Left renal cortex interstitium (tissue), 4 donors: ENCODE data around the gene PHOSPHO1. TPM values are rescaled to one million over a fixed set of nuclear protein-coding genes. Genes with fewer than 3 reads are reported as not detected.

Experiments used
- DNase-seq, 4 donors: peaks; one replicate each; pipeline ENCODE4 v3.0.0-alpha.2; 2013; ENCODE audit warnings: low read depth in 4 of 4, low spot score in 2 of 4, missing footprints in 1 of 4
- polyA plus RNA-seq, 4 donors: library from polyadenylated mRNA; unstranded; fragments of 120-200 nt; gene quantifications; one replicate each; pipeline ENCODE4 v1.2.1, GENCODE V29; 2013; ENCODE audit not compliant: insufficient read length in 4 of 4

The PHOSPHO1 gene
- polyA plus RNA-seq, 4 donors, result 1.4 to 2.8 (median 2.1) TPM

DNA sequence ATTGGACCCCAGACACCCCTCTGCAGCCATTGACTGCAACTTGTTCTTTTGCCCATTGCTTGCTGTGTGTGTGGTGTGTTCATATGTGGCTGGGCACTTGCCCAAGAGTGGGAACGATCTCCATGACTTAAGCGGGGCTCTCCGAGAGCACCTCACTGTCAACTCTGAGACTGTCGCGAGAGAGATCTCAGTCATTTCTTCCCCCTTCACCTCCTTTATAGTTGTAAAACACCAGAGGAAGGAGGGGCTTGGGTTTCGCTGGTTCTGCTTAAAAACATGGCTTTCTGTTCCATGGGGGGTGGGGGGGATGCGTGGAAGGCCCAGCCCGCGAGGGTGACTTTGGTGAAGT is 7.4 kb downstream of the PHOSPHO1 start:
- DNase-seq, result no peak

DNA sequence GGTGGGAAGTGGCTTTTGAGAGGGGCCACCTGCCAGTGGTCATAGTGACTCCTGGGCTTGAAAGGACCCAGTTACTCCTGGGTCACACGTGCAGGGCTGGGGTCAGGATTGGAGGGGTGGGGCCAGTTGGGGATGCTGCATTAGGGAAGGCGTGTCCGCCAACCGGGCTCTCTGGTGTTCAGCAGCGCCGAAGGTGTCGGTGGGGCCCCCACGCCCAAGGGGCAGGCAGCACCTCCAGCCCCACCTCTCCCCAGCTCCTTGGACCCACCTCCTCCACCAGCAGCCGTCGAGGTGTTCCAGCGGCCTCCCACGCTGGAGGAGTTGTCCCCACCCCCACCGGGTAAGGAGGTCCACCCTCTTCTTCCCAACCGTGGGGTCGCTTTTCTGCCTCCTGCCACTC is 10.6 kb downstream of the PHOSPHO1 start:
- no peak for DNase-seq

DNA sequence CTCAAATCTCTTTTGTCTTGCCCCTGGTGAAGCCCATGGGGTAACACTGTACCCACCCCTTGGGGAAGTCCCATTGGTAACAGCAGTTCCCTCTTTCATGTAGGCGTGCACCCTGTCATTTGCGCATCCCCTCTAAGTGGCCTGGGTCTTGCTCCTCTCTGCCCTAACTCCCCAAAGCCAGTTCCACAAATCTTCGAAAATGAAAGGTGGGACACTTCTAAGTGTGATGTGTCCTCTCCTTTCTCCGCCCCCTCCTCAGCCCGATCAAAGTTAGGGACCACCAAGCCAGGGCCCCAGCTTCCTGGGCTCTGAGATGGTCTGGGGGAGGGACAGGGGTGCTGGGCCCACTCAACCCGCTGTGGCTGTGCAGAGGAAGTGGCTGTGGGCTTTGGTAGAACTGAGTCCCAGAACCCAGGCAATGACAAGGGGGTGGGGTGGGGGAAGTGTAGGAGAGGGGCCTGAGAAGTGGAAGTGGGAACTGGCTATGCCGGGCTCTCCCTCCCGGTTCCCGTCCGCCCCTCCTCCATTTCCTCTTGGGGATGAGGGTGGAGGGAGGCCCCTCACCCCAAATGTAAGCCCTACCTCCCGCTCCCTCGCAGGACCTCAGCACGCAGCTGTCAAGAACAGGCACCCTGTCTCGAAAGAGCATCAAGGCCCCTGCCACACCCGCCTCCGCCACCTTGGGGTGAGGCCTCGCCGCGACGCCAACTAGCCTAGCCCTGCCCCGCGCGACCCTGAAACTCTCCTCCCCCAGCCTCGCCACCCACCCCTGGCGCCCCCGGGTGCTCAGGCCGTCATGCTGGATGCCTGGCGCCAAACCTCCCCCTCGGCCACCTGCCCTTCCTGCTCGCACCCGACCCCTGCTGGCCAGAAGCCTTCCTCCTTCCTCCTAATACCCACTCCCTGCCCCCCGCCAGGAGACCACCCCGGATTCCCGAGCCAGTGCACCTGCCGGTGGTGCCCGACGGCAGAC is 11.4 kb downstream of the PHOSPHO1 start:
- no peak for DNase-seq

GRCh38 chr17:49217651-49218413 is 12.8 kb downstream of the PHOSPHO1 start:
- no peak for DNase-seq

GRCh38 chr17:49216953-49217650 is 13.5 kb downstream of the PHOSPHO1 start:
- DNase-seq, result no peak

GRCh38 chr17:49216482-49216881 is 14.1 kb downstream of the PHOSPHO1 start:
- no peak for DNase-seq

DNA sequence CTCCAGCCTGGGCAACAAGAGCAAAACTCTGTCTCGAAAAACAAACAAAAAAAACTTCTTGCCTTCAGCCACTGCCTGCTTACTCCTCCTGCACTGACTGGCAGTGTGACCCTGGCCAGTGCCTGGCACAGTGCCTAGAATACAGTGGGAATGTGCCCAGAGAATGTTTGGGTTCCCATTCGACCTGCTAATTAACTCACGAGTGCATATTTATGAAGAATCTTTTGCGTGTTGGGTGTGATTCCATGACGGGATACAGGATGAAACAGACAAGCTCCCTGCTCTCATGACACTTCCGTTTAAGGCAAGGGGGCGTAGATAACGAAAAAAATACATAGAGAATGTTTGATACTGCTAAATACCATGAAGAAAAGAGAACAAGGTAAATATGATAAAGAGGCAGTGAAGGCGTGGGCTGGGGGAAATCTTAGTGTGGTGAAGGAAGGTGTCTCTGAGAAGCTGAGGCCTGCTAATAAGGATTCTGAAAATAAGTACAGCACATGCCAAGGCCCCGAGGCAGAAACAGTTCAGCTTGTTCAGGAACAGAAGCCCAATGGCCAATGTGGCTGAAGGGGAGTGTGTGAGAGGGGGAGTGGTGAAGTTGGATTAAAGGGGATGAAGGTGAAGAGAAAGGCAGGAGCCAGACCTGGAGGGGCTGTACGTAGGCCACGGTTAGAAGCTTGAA is 15.8 kb downstream of the PHOSPHO1 start:
- DNase-seq, result no peak

- no peak for DNase-seq
Measured at GRCh38 chr17:49213847-49214246, 16.7 kb downstream of the PHOSPHO1 start.

DNA sequence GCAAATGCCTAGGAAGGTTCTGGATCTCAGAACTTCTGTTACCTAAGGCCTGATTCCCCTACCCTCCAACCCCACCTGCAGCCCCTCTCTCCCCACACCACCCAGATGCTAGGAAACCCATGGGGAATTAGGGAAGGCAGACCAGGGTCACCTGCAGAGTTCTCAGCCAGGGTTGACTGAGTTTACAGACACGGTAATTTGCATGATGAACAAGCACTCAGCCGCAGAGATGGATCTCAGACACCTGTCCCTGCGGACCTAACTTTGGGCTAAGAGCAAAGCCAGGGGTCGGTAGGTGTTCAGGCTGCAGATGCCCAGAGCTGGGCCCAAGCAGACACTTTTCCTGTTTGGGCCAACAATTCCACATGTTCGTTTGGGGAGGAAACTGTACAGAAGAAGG is 17.2 kb downstream of the PHOSPHO1 start:
- DNase-seq, result no peak

DNA sequence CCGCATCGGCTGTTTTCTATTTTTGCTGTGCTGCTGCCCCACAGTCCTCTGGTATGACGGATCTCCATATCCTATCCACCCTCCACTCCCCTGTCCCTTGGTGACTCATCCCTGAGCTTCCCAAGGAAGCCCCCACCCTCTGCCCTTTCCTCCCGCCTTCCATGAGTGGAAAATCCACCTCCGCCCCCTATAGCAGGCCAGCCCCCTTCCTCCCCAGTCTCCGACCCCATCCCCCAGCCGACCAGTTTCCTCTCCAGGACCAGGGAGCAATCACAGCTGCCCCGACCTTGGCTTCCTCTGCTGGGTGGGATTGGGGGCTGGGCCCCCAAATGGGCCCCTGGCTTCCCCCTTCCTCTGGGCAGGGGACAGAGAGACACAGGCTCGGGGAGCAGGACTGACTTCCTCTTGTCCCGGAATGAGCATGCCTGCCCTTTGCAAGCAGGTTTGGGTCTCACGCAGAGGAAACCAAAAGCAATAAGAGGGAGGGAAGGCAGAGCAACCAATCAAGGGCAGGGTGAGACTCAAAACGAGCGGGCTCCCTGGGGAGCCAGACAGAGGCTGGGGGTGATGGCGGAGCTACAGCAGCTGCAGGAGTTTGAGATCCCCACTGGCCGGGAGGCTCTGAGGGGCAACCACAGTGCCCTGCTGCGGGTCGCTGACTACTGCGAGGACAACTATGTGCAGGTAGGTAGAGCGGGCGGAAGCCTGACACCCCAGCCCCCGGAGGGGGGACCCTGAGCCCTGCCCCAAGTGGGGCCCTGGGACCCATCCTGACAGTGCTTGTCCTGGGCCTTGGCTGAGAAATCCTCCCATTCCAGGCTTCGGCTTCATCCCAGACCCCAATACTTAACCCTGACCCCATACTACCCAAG is 20.2 kb downstream of the PHOSPHO1 start, which contains the start of the genes ABI3 and GNGT2:
TSS of gene ABI3 (plus strand) at position 550 of the 872 bp plus-strand sequence. CDS start at position 568, 18 bp downstream.
TSS of gene GNGT2 (minus strand) at position 417 of the 872 bp plus-strand sequence. CDS start 3,152 bp downstream, outside the sequence.
- peak in 1 of 4 donors; percentile 21 for DNase-seq

GRCh38 chr17:49209061-49209571 is 21.5 kb downstream of the PHOSPHO1 start:
- no peak for DNase-seq

DNA sequence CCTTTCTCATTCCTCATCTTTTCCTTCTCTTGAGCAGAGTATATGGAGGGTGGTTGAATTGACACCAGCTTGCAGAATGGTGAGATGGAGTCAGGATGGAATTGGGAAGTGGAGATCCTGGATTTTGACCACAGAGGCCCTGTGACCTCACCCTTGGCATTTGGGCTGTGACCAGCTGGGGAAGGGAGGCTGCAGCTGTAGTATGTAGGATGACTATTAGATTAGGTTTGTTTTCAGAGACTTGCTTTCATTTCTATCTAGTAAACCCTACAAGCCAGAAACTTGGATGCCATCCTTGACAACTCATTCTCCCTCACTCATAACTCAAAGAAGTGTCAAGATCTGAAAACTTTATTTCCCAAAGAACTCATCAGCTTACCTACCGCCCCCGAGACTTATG is 26.1 kb downstream of the PHOSPHO1 start:
- DNase-seq, result no peak

- DNase-seq, result no peak
Measured at GRCh38 chr17:49203796-49204195, 26.8 kb downstream of the PHOSPHO1 start.

- no peak for DNase-seq
Measured at GRCh38 chr17:49201481-49201927, 29.1 kb downstream of the PHOSPHO1 start.

GRCh38 chr17:49200423-49201083 is 30.0 kb downstream of the PHOSPHO1 start:
- DNase-seq, result no peak

- no peak for DNase-seq
Measured at GRCh38 chr17:49198211-49198610, 32.4 kb downstream of the PHOSPHO1 start.

- no peak for DNase-seq
Measured at GRCh38 chr17:49197346-49197998, 33.1 kb downstream of the PHOSPHO1 start.

DNA sequence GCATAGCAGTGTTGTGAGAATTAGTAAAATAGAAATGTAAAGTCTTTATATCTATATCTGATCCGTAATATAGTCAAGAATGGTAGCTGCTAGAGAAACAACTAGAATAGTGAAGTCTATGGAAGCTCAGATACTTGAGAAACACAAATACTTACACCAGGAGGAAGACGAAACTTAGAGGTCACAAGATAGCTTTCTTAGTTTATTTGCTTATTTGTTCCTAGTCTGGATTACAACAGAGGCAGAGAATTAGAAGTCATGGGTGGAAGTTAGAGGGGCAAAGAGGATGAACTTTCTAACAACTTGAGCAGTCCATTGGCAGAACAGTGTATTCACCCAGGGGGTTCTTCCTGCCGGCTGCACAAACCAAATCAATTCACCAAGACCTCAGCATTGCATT is 34.1 kb downstream of the PHOSPHO1 start:
- no peak for DNase-seq
